ENCODE results near the gene C11orf87. TPM values are rescaled to one million over a fixed set of nuclear protein-coding genes. Genes with fewer than 3 reads are reported as not detected.

C11orf87 gene
- total and polyA plus RNA-seq, 2 of the 4 experiments (the other 2 are of a cell fraction) = under 0.01 to 0.24 TPM

DNA sequence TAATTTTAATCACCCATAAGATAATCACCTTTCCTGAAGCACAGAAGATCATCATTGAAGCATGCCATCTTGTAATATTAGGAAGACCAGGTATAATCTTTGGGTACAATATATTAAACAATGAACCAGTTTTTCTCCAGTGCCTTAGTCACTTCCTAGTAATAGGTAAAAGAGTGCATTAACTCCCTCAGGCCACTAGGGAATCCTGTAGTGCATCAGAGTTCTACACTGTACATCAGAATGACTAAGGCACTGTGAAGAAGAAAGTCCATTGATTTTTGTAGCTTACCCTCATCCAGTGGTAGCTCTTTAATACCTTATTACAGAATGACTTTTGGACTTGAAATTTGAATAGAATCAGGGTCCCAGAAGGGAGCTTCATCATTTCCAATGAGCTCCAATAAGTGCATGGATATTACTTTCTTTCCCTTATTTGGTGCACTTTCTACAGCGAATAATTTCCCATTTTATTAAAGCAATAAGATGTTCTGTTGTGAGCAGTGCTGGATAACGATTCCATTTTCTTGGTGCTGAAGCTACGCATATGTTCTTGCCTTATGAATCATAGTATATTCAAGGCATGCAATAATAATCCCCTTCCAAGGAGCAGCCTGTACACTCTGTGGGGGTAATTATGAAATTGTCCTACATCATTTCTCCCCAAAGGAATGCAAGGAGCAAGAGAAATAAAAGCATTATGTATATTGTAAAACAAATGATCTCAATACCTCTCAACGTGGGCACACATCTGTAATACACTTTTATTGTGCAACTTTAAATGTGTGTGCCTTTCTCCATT lies 4.7 kb downstream of the C11orf87 start:
- no peak overlapping the region for H4K91ac ChIP-seq (ENCODE audit: insufficient read depth, low read depth, low read length)
- ChIA-PET POLR2A (ENCODE audit: unreplicated experiment) (interaction anchor here (0.5 kb wide), 1 partner anchor 729 kb away, joined by 5 read pairs; no protein-coding TSS in a partner anchor), CTCF (interaction anchor here (0.5 to 1.4 kb wide), 2 partner anchors 12 to 694 kb away, joined by 4 to 7 read pairs; no protein-coding TSS in a partner anchor)
- intact Hi-C loops (cut with micrococcal nuclease) (loop anchor here (2.0 to 10.0 kb wide), 2 partner anchors 270 to 552 kb away; no protein-coding TSS in a partner anchor), dilution Hi-C loops (cut with HindIII; ENCODE audit: low sequenced_read_pairs, unreplicated experiment) (no loop called here), in situ Hi-C loops (cut with MboI; ENCODE audit: low sequenced_read_pairs) (no loop called here)
- no peaks in the 10 kb centered on the region for H3K36me3 ChIP-seq (ENCODE audit: control insufficient read depth, insufficient read depth, low read length)
- H3K4me3 ChIP-seq (ENCODE audit: insufficient read depth, low read depth, low read length) = no peak overlapping the region
- H3K18ac ChIP-seq (ENCODE audit: low read depth, low read length) = no peak overlapping the region
- no peak overlapping the region for H4K8ac ChIP-seq (ENCODE audit: low read depth in 2 of 2, low read length in 2 of 2)
- H3K27ac ChIP-seq (ENCODE audit: insufficient read depth, low read length) = no peak overlapping the region
- no peak overlapping the region for H2BK5ac ChIP-seq (ENCODE audit: low read depth, low read length, poor library complexity, severe bottlenecking)
- no peaks in the 10 kb centered on the region for H3K9me1 ChIP-seq (ENCODE audit: insufficient read depth, low read length)
- H3K4me1 ChIP-seq (ENCODE audit: control insufficient read depth, insufficient read depth, low read length) = peaks cover 5% of the 10 kb centered on the region
- H2BK15ac ChIP-seq (ENCODE audit: low read depth, low read length) = no peak overlapping the region
- H3K14ac ChIP-seq (replicated peaks; ENCODE audit: low read depth, low read length) = no peak overlapping the region
- no peak overlapping the region for H3K4ac ChIP-seq (ENCODE audit: low read depth, low read length)
- no peak overlapping the region for H3K9ac ChIP-seq (ENCODE audit: low read depth, low read length)
- no TSS peak for BruUV-seq (replicated peaks)
- H3K4me2 ChIP-seq (ENCODE audit: low read depth, low read length) = no peak overlapping the region
- DNase-seq = peak; percentile 7
- no peak overlapping the region for H2AFZ ChIP-seq (replicated peaks; ENCODE audit: low read length, poor library complexity)
- no peak for TF ChIP-seq MAZ (IDR thresholded peaks at IDR 0.05; ENCODE audit: borderline replicate concordance, low read depth, low read length)
- 0 out of 2 replicates have a peak, but pooled peaks have one; percentile 6 for TF ChIP-seq RAD21 (IDR thresholded peaks at IDR 0.05; ENCODE audit: low read length)
- peak; percentile 26; the same call in 1 of the 2 replicates for TF ChIP-seq CEBPB (IDR thresholded peaks at IDR 0.05; ENCODE audit: low read depth, low read length)
- TF ChIP-seq, protein P1, sequence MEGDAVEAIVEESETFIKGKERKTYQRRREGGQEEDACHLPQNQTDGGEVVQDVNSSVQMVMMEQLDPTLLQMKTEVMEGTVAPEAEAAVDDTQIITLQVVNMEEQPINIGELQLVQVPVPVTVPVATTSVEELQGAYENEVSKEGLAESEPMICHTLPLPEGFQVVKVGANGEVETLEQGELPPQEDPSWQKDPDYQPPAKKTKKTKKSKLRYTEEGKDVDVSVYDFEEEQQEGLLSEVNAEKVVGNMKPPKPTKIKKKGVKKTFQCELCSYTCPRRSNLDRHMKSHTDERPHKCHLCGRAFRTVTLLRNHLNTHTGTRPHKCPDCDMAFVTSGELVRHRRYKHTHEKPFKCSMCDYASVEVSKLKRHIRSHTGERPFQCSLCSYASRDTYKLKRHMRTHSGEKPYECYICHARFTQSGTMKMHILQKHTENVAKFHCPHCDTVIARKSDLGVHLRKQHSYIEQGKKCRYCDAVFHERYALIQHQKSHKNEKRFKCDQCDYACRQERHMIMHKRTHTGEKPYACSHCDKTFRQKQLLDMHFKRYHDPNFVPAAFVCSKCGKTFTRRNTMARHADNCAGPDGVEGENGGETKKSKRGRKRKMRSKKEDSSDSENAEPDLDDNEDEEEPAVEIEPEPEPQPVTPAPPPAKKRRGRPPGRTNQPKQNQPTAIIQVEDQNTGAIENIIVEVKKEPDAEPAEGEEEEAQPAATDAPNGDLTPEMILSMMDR (conservative IDR thresholded peaks at IDR 0.05; ENCODE audit: low read depth, low read length) = peak; percentile 21; the same call in 1 of the 2 replicates
- peaks cover 11% of the 10 kb centered on the region; the same call in 1 of the 2 replicates for H3K27me3 ChIP-seq (ENCODE audit: control insufficient read depth, insufficient read depth, low read length)
- H3K79me1 ChIP-seq (ENCODE audit: low read depth in 1 of 2, low read length in 2 of 2) = no peaks in the 10 kb centered on the region
- WGBS, 2 experiments (ENCODE audit: extremely low coverage in 2 of 2, insufficient read length in 1 of 2) = no CpG with 5 or more reads among the region's 4 CpGs
- no peak overlapping the region for H3K56ac ChIP-seq (ENCODE audit: extremely low read depth, insufficient read depth, low read length)
- no peaks in the 10 kb centered on the region for H3K9me3 ChIP-seq (ENCODE audit: control insufficient read depth, insufficient read depth, low read length)
- H3K23ac ChIP-seq (ENCODE audit: low read depth, low read length) = no peak overlapping the region
- no peaks in the 10 kb centered on the region for H4K20me1 ChIP-seq (ENCODE audit: insufficient read depth, low read length)
- ATAC-seq (ENCODE audit: low read depth) = no peak
- H2BK120ac ChIP-seq (ENCODE audit: low read depth, low read length) = no peak overlapping the region
- H2BK20ac ChIP-seq (ENCODE audit: low read depth, low read length) = no peak overlapping the region
- no peak overlapping the region for H2AK9ac ChIP-seq (replicated peaks; ENCODE audit: low read depth, low read length, poor library complexity)
- H2AK5ac ChIP-seq (ENCODE audit: low read depth, low read length) = no peak overlapping the region
- no peak overlapping the region for H4K5ac ChIP-seq (ENCODE audit: low read depth, low read length)

All from IMR-90 (cell line).